Measurements from ENCODE around the gene MAP3K10. TPM values are rescaled to one million over a fixed set of nuclear protein-coding genes. Genes with fewer than 3 reads are reported as not detected.
A peak's percentile ranks its signal among the peaks of the same experiment; 100 is the strongest.

The MAP3K10 gene
- total and polyA plus RNA-seq, 7 experiments from 2014 or later: 0.09 to 31.5 (median 22.5) TPM

DNA sequence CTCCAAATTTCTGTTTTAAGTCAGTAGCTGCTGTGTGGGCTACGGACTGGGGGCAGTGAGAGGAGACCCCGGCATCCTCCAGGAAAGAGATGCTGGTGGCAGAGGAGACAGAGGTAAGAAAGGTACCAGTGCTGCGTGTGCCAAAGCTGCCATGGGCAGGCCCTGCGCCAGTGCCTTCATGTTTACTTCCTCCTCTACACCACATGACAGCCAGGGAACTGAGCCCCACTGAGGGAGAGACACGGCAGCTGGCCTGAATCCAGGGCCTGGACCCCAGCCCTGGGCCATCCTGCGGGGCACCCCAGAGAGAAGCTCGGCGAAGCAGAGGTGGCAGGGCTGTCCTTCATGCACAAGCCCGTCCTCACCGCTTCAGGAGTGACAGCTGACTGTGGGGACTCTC is 58.0 kb downstream of the MAP3K10 start:
- no peak overlapping the region for H3K4me3 Mint-ChIP-seq
- peaks cover 0 to 53% (median 12%) of the 10 kb centered on the region in 3 experiments for H3K36me3 ChIP-seq (ENCODE audit: control insufficient read depth in 2 of 3, insufficient read depth in 3 of 3, low read length in 3 of 3)
- no peak overlapping the region for H3K4me3 ChIP-seq (ENCODE audit: low read length)
- H3K36me3 Mint-ChIP-seq: peaks cover 0 to 31% (median 19%) of the 10 kb centered on the region in 5 donors
- no peaks in the 10 kb centered on the region for H3K9me3 Mint-ChIP-seq
- no peaks in the 10 kb centered on the region for H3K4me1 ChIP-seq (ENCODE audit: control insufficient read depth in 2 of 2, insufficient read depth in 2 of 2, low read length in 2 of 2)
- ChIA-PET CTCF (interaction anchor here (0.6 kb wide), 1 partner anchor 395 kb away, joined by 3 read pairs; no protein-coding TSS in a partner anchor), POLR2A (no interaction called here)
- H3K9me3 ChIP-seq (ENCODE audit: control insufficient read depth in 2 of 3, low read length in 3 of 3): no peaks in the 10 kb centered on the region
- H3K27me3 Mint-ChIP-seq: no peaks in the 10 kb centered on the region
- H3K27me3 ChIP-seq (ENCODE audit: control insufficient read depth in 2 of 2, insufficient read depth in 2 of 2, low read length in 2 of 2): no peaks in the 10 kb centered on the region
- H3K27ac ChIP-seq (ENCODE audit: low read depth, low read length): no peak overlapping the region
- peaks cover 3 to 37% (median 32%) of the 10 kb centered on the region in 7 donors for H3K4me1 Mint-ChIP-seq
- DNase-seq (peak in 1 of 9 donors; percentile 4), ATAC-seq (no peak)
- H3K27ac Mint-ChIP-seq: no peak overlapping the region
- intact Hi-C loops (cut with micrococcal nuclease): no loop called here

DNA sequence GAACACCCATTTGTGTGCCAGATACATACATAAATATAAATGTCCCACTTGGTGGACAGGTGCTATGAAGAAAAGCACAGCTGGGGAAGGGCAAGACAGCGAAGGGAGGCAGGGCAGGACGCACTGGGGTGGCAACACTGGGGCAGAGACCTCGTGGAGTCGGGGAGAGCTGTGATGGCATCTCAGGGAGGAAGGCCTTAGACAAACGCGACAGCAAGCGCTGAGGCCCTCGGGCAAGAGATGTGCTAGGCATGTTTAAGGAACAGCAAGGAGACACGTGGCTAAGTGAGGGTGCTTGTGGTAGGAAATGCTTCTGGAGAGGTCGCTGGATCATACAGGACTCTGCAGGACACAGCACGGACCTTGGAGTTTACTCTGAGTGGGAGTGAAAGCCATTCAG is 58.6 kb downstream of the MAP3K10 start:
- Histone ChIP-seq H3K4me3 (ENCODE audit: low read length) (no peak overlapping the region), H3K9me3 (ENCODE audit: control insufficient read depth in 2 of 3, low read length in 3 of 3) (no peaks in the 10 kb centered on the region), H3K27ac (ENCODE audit: low read depth, low read length) (no peak overlapping the region), H3K36me3 (ENCODE audit: control insufficient read depth in 2 of 3, insufficient read depth in 3 of 3, low read length in 3 of 3) (peaks cover 0 to 59% (median 12%) of the 10 kb centered on the region in 3 experiments), H3K27me3 (ENCODE audit: control insufficient read depth in 2 of 2, insufficient read depth in 2 of 2, low read length in 2 of 2) (no peaks in the 10 kb centered on the region), H3K4me1 (ENCODE audit: control insufficient read depth in 2 of 2, insufficient read depth in 2 of 2, low read length in 2 of 2) (no peaks in the 10 kb centered on the region)
- Mint-ChIP-seq H3K27ac (peak overlapping the region in 2 of 9 donors; percentile 36 to 82), H3K27me3 (no peaks in the 10 kb centered on the region), H3K4me3 (peak overlapping the region in 1 of 10 donors; percentile 44), H3K9me3 (no peaks in the 10 kb centered on the region), H3K4me1 (peaks cover 3 to 37% (median 32%) of the 10 kb centered on the region in 7 donors), H3K36me3 (peaks cover 1 to 33% (median 19%) of the 10 kb centered on the region in 5 donors)
- ChIA-PET CTCF (interaction anchor here (0.6 kb wide), 1 partner anchor 66 kb away, joined by 3 read pairs; no protein-coding TSS in a partner anchor), POLR2A (no interaction called here)
- DNase-seq (peak in 1 of 9 donors; percentile 5), ATAC-seq (no peak)
- intact Hi-C loops (cut with micrococcal nuclease): no loop called here

DNA sequence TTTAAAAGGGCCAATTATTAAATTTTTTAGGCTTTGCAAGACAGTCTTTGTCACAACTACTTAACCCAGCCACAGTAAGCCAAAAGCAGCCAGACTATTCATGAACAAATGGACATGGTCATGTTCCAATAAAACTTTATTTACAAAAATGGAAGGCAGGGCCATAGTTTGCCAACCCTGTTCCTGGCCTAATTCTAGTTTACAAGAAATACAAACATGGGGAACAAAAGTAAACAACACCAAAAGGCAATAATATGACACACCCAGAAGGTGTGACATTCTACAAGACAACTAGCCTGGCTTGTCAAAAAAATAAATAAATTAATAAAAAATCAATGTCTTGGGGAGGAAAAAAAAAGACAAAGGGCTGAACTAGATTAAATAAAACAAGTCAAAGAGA is 60.0 kb downstream of the MAP3K10 start:
- Histone ChIP-seq H3K9me3 (ENCODE audit: control insufficient read depth in 2 of 3, low read length in 3 of 3) (no peaks in the 10 kb centered on the region), H3K4me3 (ENCODE audit: low read length) (no peak overlapping the region), H3K27ac (ENCODE audit: low read depth, low read length) (no peak overlapping the region), H3K4me1 (ENCODE audit: control insufficient read depth in 2 of 2, insufficient read depth in 2 of 2, low read length in 2 of 2) (no peaks in the 10 kb centered on the region), H3K27me3 (ENCODE audit: control insufficient read depth in 2 of 2, insufficient read depth in 2 of 2, low read length in 2 of 2) (no peaks in the 10 kb centered on the region), H3K36me3 (ENCODE audit: control insufficient read depth in 2 of 3, insufficient read depth in 3 of 3, low read length in 3 of 3) (peaks cover 10 to 68% (median 17%) of the 10 kb centered on the region in 3 experiments)
- Mint-ChIP-seq H3K27ac (no peak overlapping the region), H3K9me3 (no peaks in the 10 kb centered on the region), H3K4me1 (peaks cover 3 to 42% (median 31%) of the 10 kb centered on the region in 7 donors), H3K36me3 (peaks cover 10 to 46% (median 23%) of the 10 kb centered on the region in 5 donors), H3K4me3 (no peak overlapping the region), H3K27me3 (no peaks in the 10 kb centered on the region)
- ChIA-PET CTCF (no interaction called here), POLR2A (no interaction called here)
- intact Hi-C loops (cut with micrococcal nuclease): no loop called here
- ATAC-seq (no peak), DNase-seq (no peak)

DNA sequence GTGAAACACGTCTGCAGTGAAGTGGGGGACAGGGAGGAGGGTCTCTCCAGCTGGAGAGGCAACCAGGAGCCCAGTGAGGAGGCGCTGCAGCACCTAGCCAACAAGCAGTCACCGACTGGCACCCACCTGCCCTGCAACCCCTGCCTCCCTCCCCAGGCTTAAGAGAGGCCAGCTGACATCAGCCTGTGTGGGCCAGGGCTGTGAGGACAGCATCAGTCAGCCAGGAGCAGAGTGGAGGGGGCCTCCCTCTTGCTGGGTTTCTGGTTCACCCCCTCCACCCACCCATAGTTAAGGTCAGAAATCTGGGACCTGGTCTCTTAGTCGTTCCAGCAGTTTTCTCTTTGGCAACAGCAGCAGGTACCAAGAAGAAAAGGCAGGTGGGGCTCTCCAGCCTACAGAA is 60.8 kb downstream of the MAP3K10 start:
- H3K36me3 Mint-ChIP-seq: peaks cover 10 to 43% (median 24%) of the 10 kb centered on the region in 5 donors
- no peaks in the 10 kb centered on the region for H3K27me3 ChIP-seq (ENCODE audit: control insufficient read depth in 2 of 2, insufficient read depth in 2 of 2, low read length in 2 of 2)

DNA sequence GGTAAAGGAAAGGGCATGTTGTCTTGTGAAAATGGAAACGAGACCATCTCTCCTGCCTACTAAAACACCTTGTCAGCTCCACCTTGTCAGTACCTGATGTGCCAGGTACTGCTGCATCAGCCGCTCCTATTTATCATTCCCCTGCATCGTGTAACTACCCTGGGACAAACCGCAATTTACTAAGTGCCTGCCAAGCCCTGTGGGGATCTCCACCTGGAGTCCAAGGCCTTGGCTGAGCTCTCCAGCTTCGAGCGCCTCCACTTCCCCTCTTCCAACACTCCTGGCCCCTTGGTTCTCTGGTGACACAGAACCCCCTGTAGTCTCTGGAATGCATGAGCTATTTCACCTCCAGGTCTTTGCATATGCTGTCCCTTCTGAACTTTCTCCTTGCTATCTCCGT is 61.2 kb downstream of the MAP3K10 start:
- no peak for DNase-seq
- Mint-ChIP-seq H3K36me3 (peaks cover 10 to 43% (median 24%) of the 10 kb centered on the region in 5 donors), H3K27ac (no peak overlapping the region), H3K27me3 (no peaks in the 10 kb centered on the region), H3K9me3 (no peaks in the 10 kb centered on the region), H3K4me3 (no peak overlapping the region), H3K4me1 (peaks cover 3 to 41% (median 27%) of the 10 kb centered on the region in 7 donors)
- Histone ChIP-seq H3K4me1 (ENCODE audit: control insufficient read depth in 2 of 2, insufficient read depth in 2 of 2, low read length in 2 of 2) (no peaks in the 10 kb centered on the region), H3K27ac (ENCODE audit: low read depth, low read length) (no peak overlapping the region), H3K27me3 (ENCODE audit: control insufficient read depth in 2 of 2, insufficient read depth in 2 of 2, low read length in 2 of 2) (no peaks in the 10 kb centered on the region), H3K36me3 (ENCODE audit: control insufficient read depth in 2 of 3, insufficient read depth in 3 of 3, low read length in 3 of 3) (peaks cover 16 to 76% (median 17%) of the 10 kb centered on the region in 3 experiments), H3K9me3 (ENCODE audit: control insufficient read depth in 2 of 3, low read length in 3 of 3) (no peaks in the 10 kb centered on the region), H3K4me3 (ENCODE audit: low read length) (no peak overlapping the region)
- ChIA-PET CTCF (no interaction called here), POLR2A (interaction anchor here (0.7 kb wide), 1 partner anchor 13 kb away, joined by 3 read pairs; no protein-coding TSS in a partner anchor)
- no peak for ATAC-seq
- intact Hi-C loops (cut with micrococcal nuclease): no loop called here

More for the DNA sequence above, 60.8 kb downstream of the MAP3K10 start:
- Mint-ChIP-seq H3K27me3 (no peaks in the 10 kb centered on the region), H3K9me3 (no peaks in the 10 kb centered on the region), H3K4me1 (peaks cover 3 to 40% (median 27%) of the 10 kb centered on the region in 7 donors), H3K27ac (no peak overlapping the region), H3K4me3 (no peak overlapping the region)
- ATAC-seq (no peak), DNase-seq (peak in 1 of 9 donors; percentile 1)
- intact Hi-C loops (cut with micrococcal nuclease): no loop called here
- H3K36me3 ChIP-seq (ENCODE audit: control insufficient read depth in 2 of 3, insufficient read depth in 3 of 3, low read length in 3 of 3): peaks cover 16 to 75% (median 17%) of the 10 kb centered on the region in 3 experiments
- no peaks in the 10 kb centered on the region for H3K4me1 ChIP-seq (ENCODE audit: control insufficient read depth in 2 of 2, insufficient read depth in 2 of 2, low read length in 2 of 2)
- no peaks in the 10 kb centered on the region for H3K9me3 ChIP-seq (ENCODE audit: control insufficient read depth in 2 of 3, low read length in 3 of 3)
- CTCF ChIA-PET: no interaction called here
- POLR2A ChIA-PET: no interaction called here
- H3K4me3 ChIP-seq (ENCODE audit: low read length): no peak overlapping the region
- no peak overlapping the region for H3K27ac ChIP-seq (ENCODE audit: low read depth, low read length)

DNA sequence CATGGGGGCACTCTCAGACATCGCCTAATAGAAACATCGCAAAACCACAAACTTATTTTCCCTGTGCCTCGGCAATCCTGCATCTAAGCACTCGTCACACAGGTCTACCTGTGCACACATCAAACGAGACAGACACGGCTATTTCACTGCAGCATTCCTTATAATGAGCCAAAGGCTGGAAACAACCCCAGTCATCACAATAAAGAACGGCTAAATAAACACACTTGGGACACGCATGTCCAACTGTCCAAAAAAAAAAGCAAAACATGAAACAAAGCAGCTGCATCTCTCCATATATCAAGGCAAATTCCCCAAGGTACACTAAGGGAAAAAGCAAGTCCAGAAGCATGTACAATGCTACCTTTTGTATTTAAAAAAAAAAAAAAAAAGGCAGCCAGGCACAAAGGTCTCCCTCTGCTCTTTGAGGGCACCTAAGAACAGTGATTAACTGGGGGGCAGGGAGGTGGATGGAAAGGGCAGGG is 62.4 kb downstream of the MAP3K10 start:
- Mint-ChIP-seq H3K9me3 (no peaks in the 10 kb centered on the region), H3K27me3 (no peaks in the 10 kb centered on the region), H3K27ac (peak overlapping the region in 1 of 9 donors; percentile 7), H3K4me3 (no peak overlapping the region), H3K36me3 (peaks cover 10 to 43% (median 24%) of the 10 kb centered on the region in 5 donors), H3K4me1 (peaks cover 3 to 36% (median 24%) of the 10 kb centered on the region in 7 donors)
- Histone ChIP-seq H3K27ac (ENCODE audit: low read depth, low read length) (no peak overlapping the region), H3K9me3 (ENCODE audit: control insufficient read depth in 2 of 3, low read length in 3 of 3) (no peaks in the 10 kb centered on the region), H3K36me3 (ENCODE audit: control insufficient read depth in 2 of 3, insufficient read depth in 3 of 3, low read length in 3 of 3) (peaks cover 16 to 70% (median 17%) of the 10 kb centered on the region in 3 experiments), H3K4me3 (ENCODE audit: low read length) (no peak overlapping the region), H3K4me1 (ENCODE audit: control insufficient read depth in 2 of 2, insufficient read depth in 2 of 2, low read length in 2 of 2) (no peaks in the 10 kb centered on the region), H3K27me3 (ENCODE audit: control insufficient read depth in 2 of 2, insufficient read depth in 2 of 2, low read length in 2 of 2) (no peaks in the 10 kb centered on the region)
- intact Hi-C loops (cut with micrococcal nuclease): no loop called here
- ChIA-PET CTCF (interaction anchor here (0.6 to 0.7 kb wide), 3 partner anchors 47 to 1611 kb away, joined by 3 to 4 read pairs (median 3); no protein-coding TSS in a partner anchor), POLR2A (no interaction called here)
- DNase-seq (no peak), ATAC-seq (no peak)
